Hepatocyte (in vitro differentiated cells): ENCODE data around the gene ADRB2.

ENCODE experiments used
- CTCF ChIP-seq: fragments of 200-600 bp; sonication (generic); IDR thresholded peaks from 2 replicates; pipeline ENCODE4 v1.5.1; 2016; ENCODE audit warnings: antibody characterized with exemption, mild to moderate bottlenecking; ENCODE audit not compliant: poor library complexity
- EZH2 ChIP-seq: fragments of 200-600 bp; sonication (generic); IDR thresholded peaks from 2 replicates; pipeline ENCODE4 v1.6.1; 2016; ENCODE audit warnings: antibody characterized with exemption, mild to moderate bottlenecking, borderline replicate concordance

- TF ChIP-seq CTCF (no peak), EZH2 (no peak)
These were observed 2.5 kb upstream of the ADRB2 start for GRCh38 chr5:148823871-148824270.
